GM18870 (cell line): ENCODE measurements around the gene APELA.
A peak's percentile ranks its signal among the peaks of the same experiment; 100 is the strongest.

ENCODE experiments used
- ATAC-seq: cut with Tn5 transposase; IDR thresholded peaks from one replicate; pipeline ENCODE4 v1.9.1; 2021; ENCODE audit warnings: moderate library complexity; ENCODE audit not compliant: unreplicated experiment

APELA gene, protein sequence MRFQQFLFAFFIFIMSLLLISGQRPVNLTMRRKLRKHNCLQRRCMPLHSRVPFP

DNA sequence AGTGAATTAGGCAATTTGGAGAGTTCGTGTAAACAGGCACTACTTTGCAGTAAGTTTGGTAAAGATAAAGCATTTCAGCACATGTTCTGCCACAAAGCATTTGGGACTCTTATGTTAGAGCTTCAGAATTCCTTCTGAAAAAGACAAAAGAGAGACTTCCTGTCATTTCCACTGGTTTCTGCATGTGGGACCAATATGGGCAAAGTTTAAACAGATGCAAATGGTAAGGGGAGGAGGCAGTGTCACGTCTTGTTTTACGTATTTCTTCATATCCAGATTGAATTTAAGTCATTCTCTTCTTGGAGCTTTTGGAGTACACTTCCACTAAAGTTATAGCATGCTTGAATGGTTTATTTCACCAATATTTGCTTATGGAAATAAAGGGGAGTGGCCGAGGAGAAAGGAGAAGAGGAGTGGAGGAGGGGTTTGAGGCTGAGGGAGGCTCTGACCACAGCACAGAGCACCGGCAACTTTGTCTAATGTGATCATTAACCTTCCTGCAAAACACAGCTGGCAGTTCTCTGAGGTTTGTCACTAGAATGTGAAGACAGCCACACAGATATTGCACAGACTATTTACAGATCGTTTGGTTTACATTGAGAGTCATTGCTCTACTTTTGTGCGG, at the start of gene APELA:
APELA (plus strand) TSS at position 479 of the 625 bp plus-strand sequence. CDS start 154 bp downstream, outside the sequence.
- ATAC-seq, result peak; percentile 99

DNA sequence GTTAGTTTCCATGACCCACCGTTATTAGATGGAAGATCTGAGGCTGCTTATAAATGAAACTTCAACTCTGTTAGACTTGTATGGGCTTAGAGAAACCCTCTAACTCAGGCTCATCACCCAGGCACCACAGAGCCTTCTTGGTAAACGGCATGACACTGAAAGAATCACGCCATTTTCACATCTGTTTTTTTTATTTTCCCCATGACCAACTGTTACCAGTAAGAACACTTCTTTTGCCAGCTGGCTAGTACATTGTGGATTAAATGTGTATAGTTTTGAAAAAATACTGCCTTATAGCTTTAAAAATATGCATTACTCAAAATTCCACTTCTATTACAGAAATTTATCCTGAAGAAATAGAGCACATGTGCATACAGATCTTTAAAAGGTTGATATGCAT, 48.0 kb upstream of the APELA start:
- ATAC-seq, result no peak

DNA sequence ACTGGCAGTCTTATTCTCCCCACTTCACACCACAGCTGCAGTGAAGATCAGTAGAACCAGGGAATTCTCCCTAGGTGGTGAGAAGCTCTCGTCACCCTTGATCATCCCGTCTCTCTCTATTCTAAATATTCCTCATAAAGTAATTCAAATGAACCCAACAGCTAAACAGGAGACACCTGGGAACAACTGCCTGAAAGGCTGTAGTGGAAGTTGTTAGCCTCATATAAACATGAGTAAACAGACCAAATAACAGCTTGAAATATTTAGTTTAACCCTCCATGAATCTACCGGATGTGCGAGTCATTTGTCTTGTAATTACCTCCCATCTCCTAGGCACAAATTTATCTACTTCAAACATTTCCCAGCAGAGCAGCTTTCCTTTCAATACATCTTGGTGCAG, 30.4 kb upstream of the APELA start:
- ATAC-seq, result no peak

DNA sequence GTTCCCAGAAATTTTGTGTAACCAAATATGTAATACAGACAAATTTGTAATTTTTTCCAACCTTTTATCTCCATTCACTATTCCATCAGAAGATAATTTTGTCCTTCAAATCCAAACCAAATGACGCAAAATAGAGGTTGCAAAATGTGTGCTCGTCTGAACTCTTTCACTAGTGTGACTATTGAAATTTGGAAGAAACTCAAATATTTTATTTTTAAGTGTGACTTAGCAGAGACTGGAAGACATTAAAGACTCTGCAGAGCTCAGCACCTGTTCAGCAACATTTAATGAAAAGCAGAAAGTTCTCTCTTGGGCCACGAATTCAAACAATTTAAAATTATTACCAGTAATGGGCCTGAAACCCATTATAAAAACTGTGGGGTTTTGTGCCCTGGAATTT, 30.0 kb upstream of the APELA start:
- no peak for ATAC-seq

DNA sequence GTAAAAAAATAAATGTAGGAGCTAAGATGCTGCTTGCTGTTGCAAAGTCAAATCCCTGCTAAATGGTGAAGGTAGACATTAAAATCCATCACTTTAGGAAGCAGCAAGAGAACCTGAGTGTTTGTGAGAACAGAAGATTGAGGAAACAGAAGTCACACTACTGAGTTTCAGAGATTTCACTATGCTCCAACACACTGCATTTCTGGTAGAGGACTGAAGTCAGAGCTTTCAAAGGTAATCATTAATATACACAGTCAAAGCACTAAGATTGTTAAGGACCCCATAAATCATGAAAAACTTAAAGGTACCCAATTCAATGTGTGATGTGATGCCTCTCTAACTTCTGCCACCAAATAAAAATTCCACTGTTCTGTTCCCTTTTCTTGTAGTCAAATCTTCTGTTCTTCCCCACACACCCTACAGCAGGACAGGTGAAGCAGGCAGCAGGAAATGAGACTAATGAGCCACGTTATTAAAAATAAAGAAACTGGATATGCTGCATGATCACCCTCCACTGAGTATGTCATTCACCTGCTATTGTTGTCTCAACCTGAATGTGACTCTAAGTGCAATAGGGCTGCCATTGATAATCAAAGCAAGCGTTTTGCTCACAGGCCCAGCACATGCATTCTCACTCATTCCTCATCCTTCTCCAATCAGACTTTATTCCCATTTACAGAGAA, 28.9 kb upstream of the APELA start:
- ATAC-seq, result peak; percentile 90

DNA sequence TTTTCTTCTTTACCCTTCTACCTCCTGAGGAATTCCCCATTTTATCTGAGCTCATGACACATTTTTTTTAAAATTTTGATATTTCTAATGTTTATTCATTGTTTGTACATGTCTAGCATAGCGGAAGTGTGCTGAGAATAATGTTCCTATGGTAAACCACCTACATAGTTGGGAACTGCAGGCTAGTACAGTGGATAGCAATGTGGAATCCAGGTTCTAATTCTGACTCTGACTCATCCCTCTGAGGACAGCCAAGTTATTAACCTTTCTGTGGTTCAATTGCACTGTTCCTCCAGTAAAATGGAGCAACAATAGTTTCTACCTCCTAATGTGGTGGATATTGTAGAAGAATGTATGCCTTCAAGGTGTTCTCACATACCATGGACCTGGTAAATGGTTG, 20.6 kb upstream of the APELA start:
- ATAC-seq, result no peak

DNA sequence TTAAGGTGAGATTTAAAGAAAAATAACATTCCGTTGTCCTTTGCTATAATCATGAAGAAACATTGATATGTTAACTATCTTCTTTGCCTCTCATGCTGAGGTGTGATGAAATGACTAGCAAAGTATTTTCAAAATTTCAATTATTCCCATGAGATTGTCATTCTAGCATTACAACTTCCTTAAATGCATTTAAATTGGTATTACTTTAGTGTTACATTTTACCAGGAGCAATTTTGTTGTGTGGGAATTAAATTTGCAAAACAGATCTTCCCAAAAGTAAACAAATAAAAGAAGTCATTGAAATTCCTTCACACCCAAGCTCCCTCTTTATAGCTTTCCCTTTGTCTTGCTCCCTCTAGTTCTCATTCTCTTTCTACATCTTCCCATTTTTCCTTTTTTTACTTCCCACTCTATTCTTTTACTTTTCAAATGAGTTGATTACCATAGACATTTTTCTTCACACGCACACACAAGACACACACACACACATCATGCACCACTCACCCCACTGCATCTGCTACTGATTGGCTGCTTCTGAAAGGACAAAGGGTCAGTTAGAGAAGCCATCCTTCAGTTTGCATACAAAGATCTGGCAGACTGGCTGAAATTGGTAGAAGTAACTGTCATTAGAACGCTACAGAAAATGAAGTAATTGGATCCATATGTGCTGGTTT, 10.0 kb upstream of the APELA start:
- peak; percentile 48 for ATAC-seq

DNA sequence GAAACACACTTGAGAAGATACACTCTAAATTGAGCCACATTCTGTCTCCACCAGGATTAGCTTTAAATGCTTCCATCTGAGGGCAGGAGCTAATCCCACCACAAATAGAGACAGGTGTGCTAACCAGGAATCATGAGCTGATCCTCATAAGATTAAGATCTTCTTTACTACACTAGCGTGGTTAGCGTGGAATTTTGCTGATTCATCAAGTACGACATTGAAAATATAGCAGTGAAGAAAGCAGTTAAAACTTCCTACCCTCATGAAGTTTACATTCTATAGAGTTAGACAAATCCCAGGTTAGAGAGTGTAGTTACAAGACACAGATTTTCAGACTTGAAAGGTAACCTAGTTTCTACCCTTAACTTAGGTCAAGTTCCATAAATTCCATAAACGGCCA, 5.3 kb upstream of the APELA start:
- no peak for ATAC-seq

DNA sequence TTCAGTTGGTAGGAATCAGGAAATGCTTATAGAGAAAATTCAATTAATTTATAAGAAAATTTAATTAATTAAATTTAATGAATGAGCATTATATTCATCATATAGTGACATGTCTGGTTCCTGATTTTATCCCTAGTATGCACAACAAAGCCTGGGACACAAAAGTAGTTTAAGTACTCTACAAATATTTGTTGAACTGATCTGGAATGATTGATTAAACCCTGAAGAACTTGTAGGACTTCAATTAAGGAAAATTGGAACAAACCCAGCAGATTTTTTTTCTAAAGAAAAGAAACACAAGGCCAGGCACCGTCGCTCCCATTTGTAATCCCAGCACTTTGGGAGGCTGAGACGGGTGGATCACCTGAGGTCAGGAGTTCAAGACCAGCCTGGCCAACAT, 4.5 kb upstream of the APELA start:
- ATAC-seq, result no peak

DNA sequence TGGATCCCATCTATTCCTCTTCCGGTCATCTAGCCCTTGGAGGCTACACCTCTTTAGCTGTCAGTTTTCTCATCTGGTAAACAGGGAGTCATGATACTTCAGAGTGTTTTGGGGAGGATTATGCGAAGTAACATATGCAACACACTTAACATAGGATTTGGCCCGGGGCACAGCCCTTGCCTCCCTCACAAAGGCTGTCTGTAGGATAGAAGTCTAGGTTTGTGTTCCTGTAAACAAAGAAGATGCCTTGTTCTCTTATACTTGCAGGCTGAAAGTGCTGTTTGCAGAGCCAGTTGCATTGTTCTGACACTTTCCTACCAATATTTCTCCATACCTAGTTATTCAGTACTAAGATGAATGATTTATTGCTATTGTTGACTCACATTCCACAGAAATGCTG, 2.2 kb upstream of the APELA start:
- no peak for ATAC-seq

DNA sequence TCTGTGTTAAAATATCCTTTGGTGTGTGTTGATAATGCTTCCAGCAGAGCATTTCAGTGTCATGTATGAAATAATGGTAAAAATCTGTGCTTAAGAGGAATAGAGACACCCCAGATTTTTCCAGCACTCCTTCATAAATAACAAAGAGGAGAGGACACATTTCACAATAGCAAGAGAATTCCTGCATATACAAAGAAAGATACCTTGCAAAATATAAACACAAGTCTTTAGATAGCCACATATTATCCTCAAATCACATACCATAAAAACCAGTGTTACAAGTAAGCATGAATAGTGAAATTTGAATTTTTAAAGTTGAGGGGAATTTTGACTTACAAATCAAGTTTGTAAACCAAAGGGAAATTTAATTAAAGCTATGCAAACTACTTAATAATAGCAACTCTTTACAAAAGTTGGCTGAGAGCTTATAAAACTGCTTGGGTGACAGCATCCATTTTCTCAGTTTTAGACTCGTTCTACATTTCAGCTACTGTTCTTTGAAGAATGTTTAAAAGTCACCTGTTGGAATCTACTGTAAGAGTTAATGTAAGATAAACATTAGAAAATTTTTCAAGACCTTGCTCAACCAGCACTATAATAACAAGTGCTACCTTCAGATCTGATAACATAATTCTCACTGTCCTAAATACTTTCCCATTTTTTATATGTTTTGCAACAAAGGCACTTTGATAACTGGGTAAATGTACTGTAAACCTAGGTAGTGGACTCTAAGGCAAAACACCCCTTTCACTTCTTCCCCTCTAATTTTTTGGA, 3.7 kb downstream of the APELA start:
- no peak for ATAC-seq

DNA sequence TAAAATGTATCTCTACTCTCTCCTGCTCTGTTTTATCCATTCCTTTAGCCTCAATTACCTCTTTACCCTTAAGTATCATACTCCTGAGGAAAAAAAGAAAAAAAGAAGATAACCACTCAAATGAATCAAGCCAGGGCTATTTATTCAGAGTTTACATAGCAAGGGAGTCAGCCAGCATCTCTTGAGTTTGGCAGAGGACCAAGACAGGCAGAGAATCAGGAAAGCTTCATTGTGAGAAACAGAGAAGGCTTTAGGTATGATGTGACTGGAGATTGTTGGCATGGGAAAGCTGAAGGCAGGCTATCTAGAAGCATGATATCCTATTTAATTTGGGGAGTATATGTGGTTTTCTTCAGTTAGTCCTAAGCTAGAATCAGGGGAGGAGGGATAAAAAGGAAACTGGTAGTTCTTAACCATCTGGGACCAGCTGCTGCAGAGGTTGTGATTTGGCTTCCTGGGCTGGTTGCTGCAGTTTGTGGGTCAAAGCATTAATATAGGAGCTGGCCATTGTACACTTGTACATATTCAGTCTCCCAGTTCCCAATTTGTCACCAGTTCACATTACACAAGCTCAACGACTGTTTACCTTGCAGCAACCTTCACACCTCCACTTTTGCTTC, 11.2 kb downstream of the APELA start:
- no peak for ATAC-seq

DNA sequence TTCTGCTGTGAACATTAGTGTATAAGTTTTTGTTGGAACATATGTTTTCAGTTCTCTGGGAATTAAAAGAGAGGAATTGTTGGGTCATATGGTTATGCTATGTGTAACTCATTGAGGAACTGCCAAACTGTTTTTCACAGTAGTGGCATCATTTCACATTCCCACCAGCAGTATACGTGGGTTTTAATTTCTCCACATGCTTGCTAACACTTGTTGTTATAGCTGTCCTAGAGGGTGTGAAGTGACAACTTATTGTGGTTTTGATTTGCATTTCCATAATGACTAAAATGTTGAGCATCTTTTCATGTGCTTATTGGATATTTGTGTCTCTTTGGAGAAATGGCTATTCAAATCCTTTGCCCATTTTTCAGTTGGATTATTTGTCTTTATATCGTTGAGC, 13.7 kb downstream of the APELA start:
- ATAC-seq, result peak; percentile 18

DNA sequence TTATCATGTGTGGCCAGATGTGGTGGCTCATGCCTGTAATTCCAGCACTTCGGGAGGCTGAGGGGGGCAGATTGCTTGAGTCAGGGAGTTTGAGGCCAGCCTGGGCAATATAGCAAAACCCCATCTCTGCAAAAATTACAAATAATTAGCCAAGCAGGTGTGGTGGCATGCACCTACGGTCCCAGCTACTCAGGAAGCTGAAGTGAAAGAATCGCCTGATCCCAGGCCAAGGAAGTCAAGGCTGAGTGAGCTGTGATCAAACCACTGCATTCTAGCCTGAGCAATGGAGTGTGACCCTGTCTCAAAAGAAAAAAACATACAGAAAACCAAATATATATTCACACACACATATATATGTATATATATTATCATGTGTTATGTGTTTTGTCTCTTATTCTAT, 15.0 kb downstream of the APELA start:
- ATAC-seq, result peak; percentile 85

DNA sequence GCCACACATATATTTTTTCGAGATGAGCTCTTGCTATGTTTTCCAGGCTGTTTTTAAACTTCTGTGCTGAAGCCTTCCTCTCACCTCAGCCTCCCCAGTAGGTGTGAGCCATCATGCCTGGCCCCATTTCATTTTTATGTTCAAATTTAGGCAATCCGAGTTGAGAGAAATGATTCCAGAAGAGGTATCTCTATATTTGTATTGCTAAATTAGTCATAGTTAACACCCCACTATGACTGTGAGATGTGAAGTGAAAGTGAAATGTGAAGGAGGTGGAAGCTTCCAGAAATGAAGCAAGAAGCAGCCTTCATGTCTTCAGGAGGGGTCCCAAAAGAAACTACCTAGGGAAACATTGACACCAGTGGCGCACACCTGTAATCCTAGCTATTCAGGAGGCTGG, 17.7 kb downstream of the APELA start:
- peak; percentile 73 for ATAC-seq

DNA sequence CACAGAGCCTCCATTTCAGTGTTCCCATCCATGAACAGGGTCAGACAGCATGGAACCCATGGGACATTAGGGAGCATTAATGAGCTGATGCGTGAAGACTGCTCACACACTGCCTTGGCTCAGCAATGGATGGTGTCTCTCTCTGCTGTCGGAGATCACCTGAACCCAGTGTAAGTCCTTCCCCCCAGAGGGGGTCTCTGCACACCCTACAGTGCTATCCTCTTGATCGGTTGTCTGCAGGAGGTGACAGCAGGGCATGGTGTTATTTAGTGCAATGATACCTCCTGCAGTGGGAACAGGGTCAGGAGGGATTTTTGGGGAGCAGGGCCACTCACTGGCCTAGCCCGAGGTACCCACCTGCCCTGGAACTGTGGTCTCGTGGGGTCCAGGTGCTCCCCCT, 25.6 kb downstream of the APELA start:
- ATAC-seq, result no peak

DNA sequence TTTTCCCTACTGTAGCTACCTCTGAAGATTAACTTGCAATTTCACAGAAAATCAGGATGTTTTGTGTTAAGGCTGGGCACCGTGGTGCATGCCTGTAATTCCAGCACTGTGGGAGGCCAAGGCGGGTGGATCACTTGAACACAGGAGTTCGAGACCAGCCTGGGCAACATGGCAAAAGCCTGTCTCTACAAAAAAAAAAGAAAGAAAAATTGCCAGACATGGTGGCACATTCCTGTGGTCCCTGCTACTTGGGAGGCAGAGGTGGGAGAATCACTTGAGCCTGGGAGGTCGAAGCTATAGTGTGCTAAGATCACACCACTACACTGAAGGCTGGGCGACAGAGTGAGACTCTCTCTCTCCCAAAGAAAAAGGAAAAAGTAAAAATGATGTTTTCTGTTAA, 27.4 kb downstream of the APELA start:
- ATAC-seq, result no peak

DNA sequence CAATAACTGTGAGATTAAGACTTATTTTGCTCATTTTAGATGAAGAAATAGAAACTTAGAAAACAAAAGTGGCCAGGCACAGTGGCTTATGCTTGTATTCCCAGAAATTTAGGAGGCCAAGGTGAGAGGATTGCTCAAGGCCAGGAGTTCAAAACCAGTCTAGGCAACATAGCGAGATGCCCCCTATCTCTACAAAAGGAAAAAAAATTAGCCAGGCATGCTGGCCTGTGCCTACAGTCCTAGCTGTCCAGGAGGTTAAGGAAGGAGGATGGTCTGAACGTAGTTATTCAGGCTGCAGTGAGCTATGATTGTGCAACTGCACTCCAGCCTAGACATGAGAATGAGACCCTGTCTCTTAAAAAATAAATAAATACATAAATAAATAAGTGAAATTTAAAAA, 28.0 kb downstream of the APELA start:
- no peak for ATAC-seq

DNA sequence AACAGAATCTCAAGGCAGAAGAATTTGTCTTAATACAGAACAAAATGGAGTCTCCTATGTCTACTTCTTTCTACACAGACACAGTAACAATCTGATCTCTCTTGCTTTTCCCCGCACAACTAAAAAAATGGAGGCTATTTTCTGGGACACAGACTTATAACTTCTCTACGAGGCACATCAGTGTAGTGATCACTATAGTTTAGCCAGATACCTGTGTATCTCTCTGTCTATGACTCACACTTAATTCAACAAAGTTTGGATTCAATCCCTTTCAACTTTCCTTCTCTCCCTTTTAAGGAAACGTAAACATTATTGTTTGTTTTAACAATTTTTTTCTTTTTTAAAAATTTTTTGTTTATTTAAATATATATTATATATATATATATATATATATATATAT, 29.4 kb downstream of the APELA start:
- ATAC-seq, result no peak

DNA sequence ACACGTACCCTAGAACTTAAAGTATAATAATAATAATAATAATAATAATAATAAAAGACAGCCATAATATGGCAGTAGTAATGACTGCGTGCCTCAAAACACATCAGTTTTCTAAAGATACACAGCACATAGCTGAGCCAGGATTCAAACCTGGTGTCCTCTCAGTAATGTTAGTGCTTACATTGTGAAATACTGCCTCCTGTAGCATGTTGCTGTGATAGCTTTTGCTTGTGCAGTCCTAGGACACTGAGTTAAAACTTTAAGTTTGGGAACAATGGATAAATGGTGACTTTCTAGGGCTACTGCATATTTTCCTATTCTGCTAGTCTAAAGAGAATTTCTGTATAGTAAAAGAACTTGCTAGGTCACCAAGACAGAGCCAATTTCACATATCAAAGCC, 36.5 kb downstream of the APELA start:
- peak; percentile 69 for ATAC-seq

DNA sequence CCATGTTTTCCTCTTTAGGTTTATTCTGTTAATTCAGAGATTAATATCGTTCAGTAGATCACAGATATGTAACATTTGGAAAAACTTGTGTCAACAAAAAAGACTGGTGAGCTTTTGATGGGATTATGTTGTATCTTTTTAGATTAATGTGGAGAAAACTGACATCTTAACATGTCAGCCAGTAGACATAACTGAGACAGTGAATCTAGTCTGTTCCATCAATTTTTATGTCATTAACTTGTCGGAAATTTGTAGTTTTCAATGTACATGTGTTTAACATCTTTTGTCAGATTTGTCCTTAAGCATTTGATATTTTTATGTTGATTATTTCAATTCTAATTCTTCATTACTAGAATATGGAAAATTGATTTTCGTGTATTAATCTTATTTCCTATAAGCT, 42.0 kb downstream of the APELA start:
- no peak for ATAC-seq
